ENCODE data around the gene FMNL3.

DNA sequence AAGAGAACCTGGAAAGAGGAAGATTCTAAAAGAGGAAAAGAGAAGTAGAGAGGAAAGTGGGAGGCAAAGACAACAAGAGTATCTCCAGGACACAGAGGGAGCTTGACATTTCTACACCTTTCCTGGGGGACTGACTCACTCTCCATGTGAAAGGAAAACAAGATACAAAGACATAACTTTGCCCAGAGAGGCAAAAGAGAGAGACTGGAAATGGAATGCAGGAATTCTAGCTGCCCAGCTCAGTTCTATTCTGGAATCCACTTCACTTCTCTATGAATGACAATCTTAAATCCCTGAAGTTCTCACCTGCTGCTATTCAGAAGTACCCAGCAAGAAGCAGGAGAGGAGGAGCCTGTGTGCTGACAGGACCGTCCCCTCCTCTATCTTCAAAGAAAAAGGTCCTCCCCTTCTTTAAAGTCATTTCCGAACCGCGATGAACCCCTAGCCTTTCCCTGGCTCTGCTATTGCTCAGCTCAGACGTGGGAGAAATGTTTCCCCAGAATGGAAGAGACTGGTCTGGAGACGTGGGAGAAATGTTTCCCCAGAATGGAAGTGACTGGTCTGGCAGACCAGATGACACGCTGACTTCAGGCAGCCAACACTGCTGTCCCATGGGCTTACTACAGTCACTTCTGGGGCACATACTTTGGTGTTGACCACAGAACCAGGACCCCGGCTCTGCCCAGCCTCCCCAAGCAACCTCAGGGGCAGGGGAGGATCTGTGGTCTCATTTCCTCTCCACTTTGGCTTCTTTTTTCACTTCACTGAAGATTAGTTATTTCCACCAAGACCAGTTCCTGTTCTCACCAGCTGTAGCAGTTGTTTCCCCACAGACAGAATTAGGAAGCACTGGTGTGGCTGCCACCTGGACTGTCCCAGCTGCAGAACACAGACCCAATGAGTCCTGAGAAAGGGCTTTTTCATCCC lies 8.3 kb downstream of the FMNL3 start:
- TF ChIP-seq EZH2phosphoT487 (IDR thresholded peaks at IDR 0.05; ENCODE audit: borderline replicate concordance), result no peak
- TF ChIP-seq, protein P1, sequence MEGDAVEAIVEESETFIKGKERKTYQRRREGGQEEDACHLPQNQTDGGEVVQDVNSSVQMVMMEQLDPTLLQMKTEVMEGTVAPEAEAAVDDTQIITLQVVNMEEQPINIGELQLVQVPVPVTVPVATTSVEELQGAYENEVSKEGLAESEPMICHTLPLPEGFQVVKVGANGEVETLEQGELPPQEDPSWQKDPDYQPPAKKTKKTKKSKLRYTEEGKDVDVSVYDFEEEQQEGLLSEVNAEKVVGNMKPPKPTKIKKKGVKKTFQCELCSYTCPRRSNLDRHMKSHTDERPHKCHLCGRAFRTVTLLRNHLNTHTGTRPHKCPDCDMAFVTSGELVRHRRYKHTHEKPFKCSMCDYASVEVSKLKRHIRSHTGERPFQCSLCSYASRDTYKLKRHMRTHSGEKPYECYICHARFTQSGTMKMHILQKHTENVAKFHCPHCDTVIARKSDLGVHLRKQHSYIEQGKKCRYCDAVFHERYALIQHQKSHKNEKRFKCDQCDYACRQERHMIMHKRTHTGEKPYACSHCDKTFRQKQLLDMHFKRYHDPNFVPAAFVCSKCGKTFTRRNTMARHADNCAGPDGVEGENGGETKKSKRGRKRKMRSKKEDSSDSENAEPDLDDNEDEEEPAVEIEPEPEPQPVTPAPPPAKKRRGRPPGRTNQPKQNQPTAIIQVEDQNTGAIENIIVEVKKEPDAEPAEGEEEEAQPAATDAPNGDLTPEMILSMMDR (IDR thresholded peaks at IDR 0.05 in 2 of 3, conservative IDR thresholded peaks at IDR 0.05 in 1 of 3; ENCODE audit: borderline replicate concordance in 1 of 3, insufficient read depth in 1 of 3, low read depth in 2 of 3, low read length in 2 of 3), result no peak
- TF ChIP-seq POLR2AphosphoS5 (IDR thresholded peaks at IDR 0.05; ENCODE audit: low read depth, low read length), result no peak
- TF ChIP-seq EZH2 (IDR thresholded peaks at IDR 0.05), result no peak
- TF ChIP-seq JUND (IDR thresholded peaks at IDR 0.05), result no peak
- TF ChIP-seq SIN3A (IDR thresholded peaks at IDR 0.05; ENCODE audit: low read depth), result no peak
- TF ChIP-seq YY1 (IDR thresholded peaks at IDR 0.05; ENCODE audit: extremely low read depth, insufficient replicate concordance, low read depth, low read length), result no peak
- no peak for TF ChIP-seq FOSL1 (IDR thresholded peaks at IDR 0.05; ENCODE audit: low read depth)
- TF ChIP-seq, protein P2, sequence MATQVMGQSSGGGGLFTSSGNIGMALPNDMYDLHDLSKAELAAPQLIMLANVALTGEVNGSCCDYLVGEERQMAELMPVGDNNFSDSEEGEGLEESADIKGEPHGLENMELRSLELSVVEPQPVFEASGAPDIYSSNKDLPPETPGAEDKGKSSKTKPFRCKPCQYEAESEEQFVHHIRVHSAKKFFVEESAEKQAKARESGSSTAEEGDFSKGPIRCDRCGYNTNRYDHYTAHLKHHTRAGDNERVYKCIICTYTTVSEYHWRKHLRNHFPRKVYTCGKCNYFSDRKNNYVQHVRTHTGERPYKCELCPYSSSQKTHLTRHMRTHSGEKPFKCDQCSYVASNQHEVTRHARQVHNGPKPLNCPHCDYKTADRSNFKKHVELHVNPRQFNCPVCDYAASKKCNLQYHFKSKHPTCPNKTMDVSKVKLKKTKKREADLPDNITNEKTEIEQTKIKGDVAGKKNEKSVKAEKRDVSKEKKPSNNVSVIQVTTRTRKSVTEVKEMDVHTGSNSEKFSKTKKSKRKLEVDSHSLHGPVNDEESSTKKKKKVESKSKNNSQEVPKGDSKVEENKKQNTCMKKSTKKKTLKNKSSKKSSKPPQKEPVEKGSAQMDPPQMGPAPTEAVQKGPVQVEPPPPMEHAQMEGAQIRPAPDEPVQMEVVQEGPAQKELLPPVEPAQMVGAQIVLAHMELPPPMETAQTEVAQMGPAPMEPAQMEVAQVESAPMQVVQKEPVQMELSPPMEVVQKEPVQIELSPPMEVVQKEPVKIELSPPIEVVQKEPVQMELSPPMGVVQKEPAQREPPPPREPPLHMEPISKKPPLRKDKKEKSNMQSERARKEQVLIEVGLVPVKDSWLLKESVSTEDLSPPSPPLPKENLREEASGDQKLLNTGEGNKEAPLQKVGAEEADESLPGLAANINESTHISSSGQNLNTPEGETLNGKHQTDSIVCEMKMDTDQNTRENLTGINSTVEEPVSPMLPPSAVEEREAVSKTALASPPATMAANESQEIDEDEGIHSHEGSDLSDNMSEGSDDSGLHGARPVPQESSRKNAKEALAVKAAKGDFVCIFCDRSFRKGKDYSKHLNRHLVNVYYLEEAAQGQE (IDR thresholded peaks at IDR 0.05; ENCODE audit: low read depth), result no peak
- no peak for TF ChIP-seq POLR2A (IDR thresholded peaks at IDR 0.05; ENCODE audit: borderline replicate concordance, extremely low read depth, insufficient read depth, insufficient read length)
- no peak for TF ChIP-seq RAD21 (IDR thresholded peaks at IDR 0.05; ENCODE audit: low read depth)
- no peak for TF ChIP-seq ELF1 (IDR thresholded peaks at IDR 0.05; ENCODE audit: borderline replicate concordance, low read depth)
- no peak for TF ChIP-seq ZFX (IDR thresholded peaks at IDR 0.05)
